ENCODE measurements around the gene GPR42.

GRCh38 chr19:35328851-35329285 lies 42.0 kb upstream of the GPR42 start, which contains the start of gene CD22:
- TF ChIP-seq CTCF (IDR thresholded peaks at IDR 0.05) (no peak), POLR2A (IDR thresholded peaks at IDR 0.05) (no peak)

All from adrenal gland (tissue), 5 donors.